Stimulated activated CD8-positive, alpha-beta memory T cell treated with anti-CD3 and anti-CD28 coated beads, Interleukin-12 subunit alpha, Interleukin-12 subunit beta, amount 100 ng/mL, for 4 hours (primary cell): ENCODE results near the gene MAST3.
"Not testable (repeated sequence)": the region's sequence is repeated elsewhere in the genome, so short reads cannot be mapped to it uniquely, and the experiment has no call there.

Source experiments
- DNase-seq: peaks from one replicate; pipeline ENCODE4 v3.0.0-alpha.2; 2020; ENCODE audit warnings: low read depth

Gene MAST3

GRCh38 chr19:18137657-18138339, 40.2 kb downstream of the MAST3 start:
- no peak for DNase-seq

GRCh38 chr19:18140473-18140872, 42.9 kb downstream of the MAST3 start:
- no peak for DNase-seq

GRCh38 chr19:18141031-18141430, 43.5 kb downstream of the MAST3 start:
- DNase-seq, result no peak

- no peak for DNase-seq
These were observed 46.3 kb downstream of the MAST3 start for GRCh38 chr19:18143902-18144301.

- no peak for DNase-seq
These were observed 46.8 kb downstream of the MAST3 start for GRCh38 chr19:18144361-18144760.

GRCh38 chr19:18144906-18145305, 47.3 kb downstream of the MAST3 start:
- DNase-seq, result no peak

GRCh38 chr19:18145391-18145999, 47.9 kb downstream of the MAST3 start:
- DNase-seq, result no peak

GRCh38 chr19:18147396-18147795, 49.8 kb downstream of the MAST3 start:
- DNase-seq, result no peak

GRCh38 chr19:18149596-18149975, 52.0 kb downstream of the MAST3 start:
- no peak for DNase-seq

GRCh38 chr19:18150776-18151624, 53.4 kb downstream of the MAST3 start:
- DNase-seq, result no peak

- peak; percentile 88 for DNase-seq
These were observed 54.9 kb downstream of the MAST3 start for GRCh38 chr19:18152442-18152816.

GRCh38 chr19:18152817-18153555, 55.4 kb downstream of the MAST3 start, which contains the start of gene PIK3R2:
PIK3R2 (plus strand) TSS chr19:18153163; CDS start chr19:18155880, 2,717 bp downstream.
- DNase-seq, result peak; percentile 98

GRCh38 chr19:18153556-18154134, 56.1 kb downstream of the MAST3 start:
- no peak for DNase-seq

GRCh38 chr19:18155095-18156087, 57.8 kb downstream of the MAST3 start:
- DNase-seq, result no peak

GRCh38 chr19:18156268-18156667, 58.7 kb downstream of the MAST3 start:
- DNase-seq, result no peak

GRCh38 chr19:18156841-18157464, 59.4 kb downstream of the MAST3 start:
- no peak for DNase-seq

- no peak for DNase-seq
These were observed 60.0 kb downstream of the MAST3 start for GRCh38 chr19:18157465-18158063.

- no peak for DNase-seq
These were observed 60.9 kb downstream of the MAST3 start for GRCh38 chr19:18158467-18158866.

- not testable (repeated sequence) for DNase-seq
These were observed 61.6 kb downstream of the MAST3 start for GRCh38 chr19:18159059-18159616.
